HG02840 (cell line): Measurements from ENCODE around the gene CD207.

Source experiments
- ATAC-seq: cut with Tn5 transposase; IDR thresholded peaks from one replicate; pipeline ENCODE4 v1.9.1; 2021; ENCODE audit warnings: mild to moderate bottlenecking, moderate library complexity, moderate number of reproducible peaks; ENCODE audit not compliant: unreplicated experiment, low FRiP score

Gene CD207

DNA sequence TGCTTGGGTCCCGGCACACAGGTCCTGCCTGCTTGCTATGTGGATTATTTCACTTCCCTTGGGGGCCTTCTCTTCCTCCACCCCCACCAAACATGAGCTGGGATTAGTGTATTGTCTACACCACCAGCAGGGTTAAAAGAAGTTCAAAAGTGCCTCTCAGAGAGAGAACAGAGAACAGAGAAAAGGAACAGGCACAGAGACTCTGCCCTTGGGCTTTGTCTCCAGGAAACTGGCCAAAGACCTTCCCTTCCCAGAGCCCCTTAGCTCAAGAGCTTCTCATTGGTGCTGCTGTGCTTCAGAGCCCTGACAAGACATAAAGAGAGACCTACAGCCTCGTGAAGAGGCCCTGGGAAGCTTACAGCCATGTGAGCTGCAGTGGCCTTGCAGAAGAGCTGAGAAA lies 38.1 kb downstream of the CD207 start:
- ATAC-seq = no peak

- no peak for ATAC-seq
Measured at GRCh38 chr2:70796262-70796661, 39.4 kb downstream of the CD207 start.

DNA sequence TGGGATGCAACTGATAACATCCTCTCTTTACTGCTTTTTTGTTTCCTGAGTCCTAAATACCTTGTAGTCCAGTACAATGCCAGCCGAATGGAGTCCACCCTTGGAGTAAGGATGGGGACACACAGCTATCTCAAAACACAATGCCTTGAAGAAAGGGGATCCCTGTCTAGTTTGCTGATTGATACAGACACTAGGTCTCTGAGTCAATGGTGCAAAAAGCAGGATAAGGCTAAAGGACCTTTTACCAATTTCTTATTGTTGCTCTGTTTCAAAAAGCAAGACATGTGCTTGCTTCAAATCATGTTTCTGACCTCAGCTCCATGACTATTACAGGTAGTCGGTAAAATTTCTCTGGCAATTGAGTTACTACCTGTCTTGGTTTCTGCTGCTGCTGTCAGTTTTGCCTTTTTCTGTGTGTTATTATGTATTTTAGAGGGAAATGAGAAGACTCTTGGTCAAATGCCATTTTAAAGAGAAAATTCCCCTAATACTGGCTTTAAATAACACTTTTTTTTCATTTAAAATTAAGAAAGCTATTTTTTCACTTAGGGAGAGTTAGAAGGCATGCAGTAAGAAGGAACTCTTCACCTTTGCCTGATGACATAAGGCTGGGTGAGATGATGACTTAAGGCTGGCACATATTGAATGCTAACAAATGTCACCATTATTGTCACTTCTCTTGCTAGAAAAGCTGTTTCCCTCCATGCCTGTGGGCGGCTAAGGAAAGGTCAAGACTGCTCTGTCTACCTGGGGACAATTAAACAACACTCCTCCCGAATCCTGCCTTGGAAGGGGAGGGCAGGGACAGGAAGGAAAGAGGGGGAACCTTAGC lies 40.2 kb downstream of the CD207 start:
- no peak for ATAC-seq

- ATAC-seq = no peak
Measured at GRCh38 chr2:70793450-70793849, 42.2 kb downstream of the CD207 start.

- ATAC-seq = no peak
Measured at GRCh38 chr2:70790136-70790828, 45.3 kb downstream of the CD207 start, which contains the start of gene FIGLA. TSS of gene FIGLA (minus strand) at chr2:70790643. CDS start at chr2:70790638, 5 bp downstream.

GRCh38 chr2:70789304-70790135 lies 46.1 kb downstream of the CD207 start:
- ATAC-seq = no peak

GRCh38 chr2:70785137-70785911 lies 50.3 kb downstream of the CD207 start:
- ATAC-seq = no peak

DNA sequence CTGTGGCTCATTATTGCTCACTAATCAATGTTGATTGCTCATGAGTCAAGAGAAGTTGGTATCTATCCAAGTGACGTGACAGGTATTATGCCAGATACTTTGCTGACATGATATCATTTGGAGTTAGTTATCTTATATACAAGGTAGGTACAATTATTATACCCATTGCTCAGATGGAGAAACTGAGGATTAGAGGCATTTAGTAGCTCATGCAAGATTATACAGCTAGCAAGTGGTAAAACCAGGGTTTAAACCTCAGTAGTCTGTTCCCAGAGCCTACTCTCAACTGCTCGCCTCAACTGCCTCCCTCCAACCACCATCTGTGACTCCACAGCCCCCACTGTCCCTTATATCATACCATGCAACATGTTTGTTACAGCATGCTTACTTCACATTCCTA lies 51.3 kb downstream of the CD207 start:
- ATAC-seq = no peak
